Endothelial cell of umbilical vein (primary cell): ENCODE data around the gene DCX. TPM values are rescaled to one million over a fixed set of nuclear protein-coding genes. Genes with fewer than 3 reads are reported as not detected.

ENCODE experiments used
- BruUV-seq: library from RNA; stranded (reverse); fragments of 400-500 nt; replicated peaks from 2 replicates; lab custom pipeline; 2021; lab: Mats Ljungman, UMichigan
- CTCF ChIA-PET: fragments of 300-600, 350-600 bp; sonication (Branson Sonifier 250); formaldehyde crosslinking; loops from one replicate; lab custom pipeline; 2021; ENCODE audit warnings: antibody characterized with exemption, inconsistent platforms; lab: Charles Lee
- POLR2A ChIA-PET: fragments of 300-600, 350-600 bp; sonication (Branson Sonifier 250); formaldehyde crosslinking; loops from one replicate; lab custom pipeline; 2021; ENCODE audit warnings: antibody characterized with exemption, inconsistent platforms; lab: Charles Lee
- DNase-seq: peaks from one replicate; pipeline ENCODE4 v3.0.0-alpha.2; 2011; ENCODE audit warnings: low read depth, low spot score
- FAIRE-seq: peaks from 2 replicates; lab custom pipeline; 2011; peaks lifted over from hg19 to GRCh38; lab: Jason Lieb, UNC
- H2AFZ ChIP-seq: 2 replicates; pipeline ENCODE4 v1.6.0; 2012; ENCODE audit warnings: low read depth, low read length, control low read depth, inconsistent platforms
- H3K27ac ChIP-seq: 2 replicates; pipeline ENCODE4 v1.5.1; 2011; ENCODE audit warnings: low read depth, mild to moderate bottlenecking, control low read depth, low read length, moderate library complexity; ENCODE audit not compliant: insufficient read depth
- H3K27me3 ChIP-seq, 2 experiments: 2 replicates each; pipeline versions ENCODE4 v1.6.0 to v1.6.1; 2011; ENCODE audit warnings: low read length in 2 of 2, mixed read lengths in 1 of 2; ENCODE audit not compliant: control insufficient read depth in 2 of 2, insufficient read depth in 2 of 2
- H3K36me3 ChIP-seq, 2 experiments: 2 replicates in 1 of 2; 3 replicates in 1 of 2; pipeline ENCODE4 v1.5.1; 2011; ENCODE audit warnings: low read length in 2 of 2, mild to moderate bottlenecking in 1 of 2, moderate library complexity in 1 of 2; ENCODE audit not compliant: control insufficient read depth in 2 of 2, insufficient read depth in 2 of 2; ENCODE audit errors: extremely low read depth in 1 of 2
- H3K4me1 ChIP-seq: 3 replicates; pipeline ENCODE4 v1.5.1; 2011; ENCODE audit warnings: mild to moderate bottlenecking, low read length; ENCODE audit not compliant: control insufficient read depth, insufficient read depth; ENCODE audit errors: extremely low read depth
- H3K4me2 ChIP-seq: 2 replicates; pipeline ENCODE4 v1.6.1; 2011; ENCODE audit warnings: low read length, control low read depth, mixed read lengths; ENCODE audit not compliant: insufficient read depth
- H3K4me3 ChIP-seq, 3 experiments: fragments of 200-600 bp in 1 of 3; sonication (generic), shearing (Covaris generic) in 1 of 3; replicated peaks in 1 of 3; 2 replicates each; pipeline ENCODE4 v1.5.1; 2011 to 2016; ENCODE audit warnings: control low read depth in 3 of 3, low read length in 3 of 3, mild to moderate bottlenecking in 2 of 3, inconsistent platforms in 1 of 3, low read depth in 1 of 3, moderate library complexity in 1 of 3; ENCODE audit not compliant: insufficient read depth in 1 of 3
- H3K79me2 ChIP-seq: 2 replicates; pipeline ENCODE4 v1.6.0; 2012; ENCODE audit warnings: low read length, inconsistent platforms; ENCODE audit not compliant: control insufficient read depth, insufficient read depth
- H3K9ac ChIP-seq: replicated peaks from 2 replicates; pipeline ENCODE3; 2011; ENCODE audit warnings: low read length, control low read depth; ENCODE audit not compliant: insufficient read depth; ENCODE audit errors: extremely low read depth
- H3K9me1 ChIP-seq: replicated peaks from 3 replicates; pipeline ENCODE4 v1.6.0; 2011; ENCODE audit warnings: mild to moderate bottlenecking, low read length; ENCODE audit not compliant: control insufficient read depth, insufficient read depth; ENCODE audit errors: extremely low read depth
- H3K9me3 ChIP-seq: replicated peaks from 2 replicates; pipeline ENCODE4 v1.5.1; 2012; ENCODE audit warnings: low read length, inconsistent platforms; ENCODE audit not compliant: control insufficient read depth, insufficient read depth
- H4K20me1 ChIP-seq: replicated peaks from 2 replicates; pipeline ENCODE3; 2011; ENCODE audit warnings: mild to moderate bottlenecking, low read length; ENCODE audit not compliant: control insufficient read depth, insufficient read depth; ENCODE audit errors: extremely low read depth
- CTCF ChIP-seq, 2 donors: IDR thresholded peaks; 1 replicate in 1 of 2; 2 replicates in 1 of 2; pipeline ENCODE4 v1.5.1; 2011; ENCODE audit warnings: low read length in 2 of 2, mild to moderate bottlenecking in 2 of 2, moderate library complexity in 2 of 2, control low read depth in 1 of 2, inconsistent platforms in 1 of 2, low read depth in 1 of 2; ENCODE audit not compliant: insufficient read depth in 1 of 2; ENCODE audit errors: extremely low read depth in 1 of 2
- EZH2 ChIP-seq: IDR thresholded peaks from 2 replicates; pipeline ENCODE4 v1.6.1; 2012; ENCODE audit warnings: borderline replicate concordance, low read depth, mild to moderate bottlenecking, moderate library complexity, low read length, inconsistent platforms; ENCODE audit not compliant: severe bottlenecking
- FOS ChIP-seq: IDR thresholded peaks from 2 replicates; pipeline ENCODE4 v1.6.1; 2011; ENCODE audit warnings: mild to moderate bottlenecking, low read length, moderate library complexity, borderline replicate concordance; ENCODE audit not compliant: insufficient read depth
- GATA2 ChIP-seq: IDR thresholded peaks from 2 replicates; pipeline ENCODE4 v1.7.0; 2011; ENCODE audit warnings: low read depth, mild to moderate bottlenecking, moderate library complexity, mixed read lengths, low read length; ENCODE audit not compliant: insufficient read length, insufficient read depth
- JUN ChIP-seq: IDR thresholded peaks from 2 replicates; pipeline ENCODE4 v1.6.1; 2011; ENCODE audit warnings: borderline replicate concordance, low read depth; ENCODE audit not compliant: insufficient read length, insufficient read depth
- MAX ChIP-seq: IDR thresholded peaks from 2 replicates; pipeline ENCODE4 v1.6.1; 2011; ENCODE audit not compliant: insufficient read depth, insufficient read length
- MYC ChIP-seq: IDR thresholded peaks from one replicate; pipeline ENCODE4 v1.6.1; 2011; ENCODE audit warnings: mild to moderate bottlenecking, low read depth, low read length
- POLR2A ChIP-seq: IDR thresholded peaks from 2 replicates; pipeline ENCODE4 v1.6.1; 2012; ENCODE audit warnings: low read depth, mild to moderate bottlenecking, control low read depth, low read length
- POLR2AphosphoS5 ChIP-seq: IDR thresholded peaks from 2 replicates; pipeline ENCODE4 v1.6.1; 2012; ENCODE audit warnings: low read depth, mild to moderate bottlenecking, control low read depth, low read length, moderate library complexity; ENCODE audit not compliant: insufficient read depth
- dilution Hi-C: fragments of 300-500 bp; cut with MboI; formaldehyde crosslinking; loops from one replicate; pipeline ENCODE4 v1.15.0; 2019; ENCODE audit warnings: low sequenced_read_pairs; ENCODE audit not compliant: extremely low pct_ligation_motif_present
- intact Hi-C: fragments of 100-400 bp; cut with micrococcal nuclease; formaldehyde crosslinking; loops from one replicate; pipeline ENCODE4 v1.10.0; 2022
- polyA plus RNA-seq, 4 experiments: library from polyadenylated mRNA; depleted of rRNA in 3 of 4; stranded (reverse) in 3 of 4; unstranded in 1 of 4; fragments of >200 nt; gene quantifications; 2 replicates each; pipeline versions ENCODE4 v1.2.1 to v1.2.3, GENCODE V29; 2011 to 2012; ENCODE audit warnings: missing spikeins in 1 of 4
- total RNA-seq: library from RNA; stranded (reverse); gene quantifications from 2 replicates; pipeline ENCODE4 v1.2.3, GENCODE V29; 2021

The DCX gene
- total and polyA plus RNA-seq, 2 donors (not counting 3 experiments of a cell fraction or from before 2014, with no cell fraction given) = not detected

GRCh38 chrX:111302284-111302683 is 109.7 kb downstream of the DCX start:
- Histone ChIP-seq H4K20me1 (no peaks in the 10 kb centered on the region), H3K36me3 (no peaks in the 10 kb centered on the region), H3K9me3 (no peaks in the 10 kb centered on the region), H3K4me2 (no peak overlapping the region), H3K4me1 (no peaks in the 10 kb centered on the region), H3K9me1 (no peaks in the 10 kb centered on the region), H3K9ac (no peak overlapping the region), H2AFZ (no peak overlapping the region), H3K79me2 (no peaks in the 10 kb centered on the region), H3K27ac (no peak overlapping the region), H3K27me3 (no peaks in the 10 kb centered on the region), H3K4me3 (no peak overlapping the region)
- TF ChIP-seq JUN = no peak
- no peak for TF ChIP-seq FOS
- no peak for TF ChIP-seq CTCF (IDR thresholded peaks at IDR 0.05; ENCODE audit: extremely low read depth in 1 of 2, insufficient read depth in 1 of 2, low read depth in 1 of 2, low read length in 2 of 2)
- TF ChIP-seq POLR2A = no peak
- TF ChIP-seq EZH2 = no peak
- TF ChIP-seq MAX = no peak
- no peak for TF ChIP-seq POLR2AphosphoS5
- no peak for TF ChIP-seq GATA2
- TF ChIP-seq MYC = no peak
- intact Hi-C loops (no loop called here), dilution Hi-C loops (no loop called here)
- CTCF ChIA-PET = no interaction called here
- POLR2A ChIA-PET = no interaction called here
- FAIRE-seq = no peak
- no peak for DNase-seq
- no TSS peak for BruUV-seq
